ENCODE results near the gene CST8. TPM values are rescaled to one million over a fixed set of nuclear protein-coding genes. Genes with fewer than 3 reads are reported as not detected.

CST8 gene
- total RNA-seq, 1 donor from 2014 or later, result not detected

DNA sequence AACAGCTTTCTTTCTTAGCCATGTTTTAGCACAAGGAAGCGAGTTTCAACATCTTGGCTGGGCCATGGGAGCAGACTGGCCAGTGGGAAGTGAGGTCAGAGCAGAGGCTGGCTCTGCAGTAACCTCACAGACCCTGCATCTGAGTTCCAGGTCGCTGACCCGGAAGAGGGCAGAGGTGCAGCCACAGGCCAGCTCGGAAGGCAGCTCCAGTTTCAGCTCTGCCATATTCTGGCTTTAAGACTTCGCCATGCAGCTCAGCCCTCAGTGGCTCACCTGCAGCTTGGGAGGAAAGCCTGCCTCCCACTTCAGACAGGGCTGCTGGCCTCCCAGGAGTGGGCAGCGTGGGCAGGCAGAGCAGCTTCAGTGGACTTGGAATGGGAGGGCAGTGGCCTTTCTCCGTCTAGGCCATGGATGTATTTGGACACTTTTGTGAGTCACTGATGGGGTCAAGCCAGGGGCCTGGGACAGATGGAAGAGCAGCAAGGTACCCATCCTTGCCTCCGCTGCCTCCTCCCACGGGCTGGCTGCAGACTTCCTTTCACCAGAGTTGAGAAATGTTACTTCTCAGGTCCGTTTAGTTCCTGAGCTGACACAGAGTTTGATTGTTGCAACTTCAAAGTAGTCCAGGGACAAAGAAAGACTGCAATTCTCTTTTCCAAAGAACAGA lies 18.5 kb downstream of the CST8 start:
- TF ChIP-seq, protein P1, sequence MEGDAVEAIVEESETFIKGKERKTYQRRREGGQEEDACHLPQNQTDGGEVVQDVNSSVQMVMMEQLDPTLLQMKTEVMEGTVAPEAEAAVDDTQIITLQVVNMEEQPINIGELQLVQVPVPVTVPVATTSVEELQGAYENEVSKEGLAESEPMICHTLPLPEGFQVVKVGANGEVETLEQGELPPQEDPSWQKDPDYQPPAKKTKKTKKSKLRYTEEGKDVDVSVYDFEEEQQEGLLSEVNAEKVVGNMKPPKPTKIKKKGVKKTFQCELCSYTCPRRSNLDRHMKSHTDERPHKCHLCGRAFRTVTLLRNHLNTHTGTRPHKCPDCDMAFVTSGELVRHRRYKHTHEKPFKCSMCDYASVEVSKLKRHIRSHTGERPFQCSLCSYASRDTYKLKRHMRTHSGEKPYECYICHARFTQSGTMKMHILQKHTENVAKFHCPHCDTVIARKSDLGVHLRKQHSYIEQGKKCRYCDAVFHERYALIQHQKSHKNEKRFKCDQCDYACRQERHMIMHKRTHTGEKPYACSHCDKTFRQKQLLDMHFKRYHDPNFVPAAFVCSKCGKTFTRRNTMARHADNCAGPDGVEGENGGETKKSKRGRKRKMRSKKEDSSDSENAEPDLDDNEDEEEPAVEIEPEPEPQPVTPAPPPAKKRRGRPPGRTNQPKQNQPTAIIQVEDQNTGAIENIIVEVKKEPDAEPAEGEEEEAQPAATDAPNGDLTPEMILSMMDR (IDR thresholded peaks at IDR 0.05; ENCODE audit: partially characterized antibody, unreplicated experiment), result no peak
- H3K4me3 Mint-ChIP-seq (ENCODE audit: unreplicated experiment), result no peak overlapping the region
- peaks cover 1% of the 10 kb centered on the region for H3K9me3 Mint-ChIP-seq (ENCODE audit: unreplicated experiment)
- H3K27me3 Mint-ChIP-seq (ENCODE audit: unreplicated experiment), result peaks cover 4% of the 10 kb centered on the region
- H3K36me3 Mint-ChIP-seq (ENCODE audit: unreplicated experiment), result no peaks in the 10 kb centered on the region
- DNase-seq, result no peak
- peaks cover 3% of the 10 kb centered on the region for H3K4me1 Mint-ChIP-seq (ENCODE audit: low read depth, unreplicated experiment)
- no peak overlapping the region for H3K27ac Mint-ChIP-seq (ENCODE audit: unreplicated experiment)

- H3K9me3 Mint-ChIP-seq (ENCODE audit: unreplicated experiment), result no peaks in the 10 kb centered on the region
- peaks cover 3% of the 10 kb centered on the region for H3K4me1 Mint-ChIP-seq (ENCODE audit: low read depth, unreplicated experiment)
- no peak for DNase-seq
These were observed 19.2 kb downstream of the CST8 start for GRCh38 chr20:23510000-23510590.

DNA sequence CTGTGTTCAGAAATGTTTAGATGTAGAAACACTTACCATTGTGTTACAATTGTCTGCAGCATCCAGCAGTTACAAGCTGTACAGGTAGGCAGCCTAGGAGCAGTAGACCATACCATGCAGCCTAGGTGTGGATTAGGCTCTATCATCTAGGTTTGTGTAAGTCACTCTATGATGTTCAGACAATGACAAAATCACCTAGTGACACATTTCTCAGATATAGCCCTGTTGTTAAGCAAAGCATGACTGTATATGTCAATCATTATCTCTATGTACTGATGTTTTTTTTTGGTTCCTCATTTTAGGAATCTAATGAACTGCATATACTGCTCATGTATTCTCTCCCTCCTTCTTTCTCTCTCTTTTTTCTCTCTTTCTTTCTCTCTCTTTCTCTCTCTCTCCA lies 22.2 kb downstream of the CST8 start:
- DNase-seq, result no peak

More at GRCh38 chr20:23510000-23510590, 19.2 kb downstream of the CST8 start:
- no peaks in the 10 kb centered on the region for H3K36me3 Mint-ChIP-seq (ENCODE audit: unreplicated experiment)
- no peak overlapping the region for H3K4me3 Mint-ChIP-seq (ENCODE audit: unreplicated experiment)
- H3K27me3 Mint-ChIP-seq (ENCODE audit: unreplicated experiment), result peaks cover 4% of the 10 kb centered on the region
- H3K27ac Mint-ChIP-seq (ENCODE audit: unreplicated experiment), result no peak overlapping the region
- TF ChIP-seq, protein P1 (IDR thresholded peaks at IDR 0.05; ENCODE audit: partially characterized antibody, unreplicated experiment), result no peak

DNA sequence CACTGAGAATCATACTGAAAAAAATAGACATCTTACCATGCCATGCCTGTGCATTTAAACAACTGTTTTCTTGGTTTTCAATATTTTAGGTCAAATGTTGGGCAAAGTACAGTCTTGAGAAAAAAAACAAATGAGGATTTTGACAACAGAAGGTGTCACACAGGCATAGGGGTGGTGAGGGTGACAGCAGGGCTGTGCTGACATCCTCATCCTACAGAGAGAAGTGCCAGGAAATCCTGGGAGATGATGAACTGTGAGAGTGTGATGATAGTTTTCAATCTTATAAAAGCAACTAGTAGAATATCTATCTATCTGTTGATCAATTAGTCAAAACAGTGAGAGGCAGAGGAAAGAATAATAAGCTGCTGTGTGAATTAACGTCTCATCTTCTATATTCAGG lies 23.9 kb downstream of the CST8 start:
- H3K9me3 Mint-ChIP-seq (ENCODE audit: unreplicated experiment), result no peaks in the 10 kb centered on the region
- H3K36me3 Mint-ChIP-seq (ENCODE audit: unreplicated experiment), result no peaks in the 10 kb centered on the region
- DNase-seq, result no peak
- peaks cover 3% of the 10 kb centered on the region for H3K27me3 Mint-ChIP-seq (ENCODE audit: unreplicated experiment)
- H3K4me3 Mint-ChIP-seq (ENCODE audit: unreplicated experiment), result no peak overlapping the region
- peaks cover 6% of the 10 kb centered on the region for H3K4me1 Mint-ChIP-seq (ENCODE audit: low read depth, unreplicated experiment)
- no peak overlapping the region for H3K27ac Mint-ChIP-seq (ENCODE audit: unreplicated experiment)
- TF ChIP-seq, protein P1 (IDR thresholded peaks at IDR 0.05; ENCODE audit: partially characterized antibody, unreplicated experiment), result no peak

More for the DNA sequence above, 22.2 kb downstream of the CST8 start:
- H3K4me3 Mint-ChIP-seq (ENCODE audit: unreplicated experiment), result no peak overlapping the region
- H3K4me1 Mint-ChIP-seq (ENCODE audit: low read depth, unreplicated experiment), result peaks cover 3% of the 10 kb centered on the region
- peaks cover 4% of the 10 kb centered on the region for H3K27me3 Mint-ChIP-seq (ENCODE audit: unreplicated experiment)
- H3K36me3 Mint-ChIP-seq (ENCODE audit: unreplicated experiment), result no peaks in the 10 kb centered on the region
- no peaks in the 10 kb centered on the region for H3K9me3 Mint-ChIP-seq (ENCODE audit: unreplicated experiment)
- no peak overlapping the region for H3K27ac Mint-ChIP-seq (ENCODE audit: unreplicated experiment)
- TF ChIP-seq, protein P1 (IDR thresholded peaks at IDR 0.05; ENCODE audit: partially characterized antibody, unreplicated experiment), result no peak

- TF ChIP-seq, protein P1 (IDR thresholded peaks at IDR 0.05; ENCODE audit: partially characterized antibody, unreplicated experiment), result no peak
- Mint-ChIP-seq H3K27me3 (ENCODE audit: unreplicated experiment) (peaks cover 2% of the 10 kb centered on the region), H3K4me3 (ENCODE audit: unreplicated experiment) (no peak overlapping the region), H3K4me1 (ENCODE audit: low read depth, unreplicated experiment) (peaks cover 7% of the 10 kb centered on the region), H3K27ac (ENCODE audit: unreplicated experiment) (no peak overlapping the region), H3K36me3 (ENCODE audit: unreplicated experiment) (no peaks in the 10 kb centered on the region), H3K9me3 (ENCODE audit: unreplicated experiment) (no peaks in the 10 kb centered on the region)
- DNase-seq, result no peak
These were observed 24.5 kb downstream of the CST8 start for GRCh38 chr20:23515250-23515939.
